GM12864 (cell line): ENCODE results near the gene EDIL3.

Experiments used
- DNase-seq: peaks from one replicate; pipeline ENCODE4 v3.0.0-alpha.2; 2011; ENCODE audit warnings: low read depth
- H3K4me3 ChIP-seq: 2 replicates; pipeline ENCODE4 v1.5.1; 2011; ENCODE audit warnings: mild to moderate bottlenecking, low read depth, low read length, control low read depth
- CTCF ChIP-seq: IDR thresholded peaks from 2 replicates; pipeline ENCODE4 v1.5.1; 2011; ENCODE audit warnings: low read depth, mild to moderate bottlenecking, moderate library complexity, low read length, control low read depth, inconsistent platforms; ENCODE audit errors: missing control alignments

Gene EDIL3

GRCh38 chr5:84411832-84412605 is 27.3 kb upstream of the EDIL3 start:
- DNase-seq, result no peak
- TF ChIP-seq CTCF, result no peak
- H3K4me3 ChIP-seq, result no peak overlapping the region

- no peak overlapping the region for H3K4me3 ChIP-seq
- TF ChIP-seq CTCF, result no peak
- DNase-seq, result no peak
Measured at GRCh38 chr5:84406111-84406510, 21.4 kb upstream of the EDIL3 start.

- no peak for DNase-seq
- no peak overlapping the region for H3K4me3 ChIP-seq
- TF ChIP-seq CTCF, result no peak
Measured at GRCh38 chr5:84403773-84404172, 19.1 kb upstream of the EDIL3 start.

GRCh38 chr5:84397385-84397784 is 12.7 kb upstream of the EDIL3 start:
- no peak overlapping the region for H3K4me3 ChIP-seq
- DNase-seq, result no peak
- TF ChIP-seq CTCF, result no peak

- DNase-seq, result no peak
- no peak overlapping the region for H3K4me3 ChIP-seq
- no peak for TF ChIP-seq CTCF
Measured at GRCh38 chr5:84393969-84394368, 9.3 kb upstream of the EDIL3 start.

- no peak for TF ChIP-seq CTCF
- no peak for DNase-seq
- H3K4me3 ChIP-seq, result no peak overlapping the region
Measured at GRCh38 chr5:84392836-84393235, 8.2 kb upstream of the EDIL3 start.

GRCh38 chr5:84385705-84386104 is 1.0 kb upstream of the EDIL3 start:
- no peak overlapping the region for H3K4me3 ChIP-seq
- DNase-seq, result no peak
- TF ChIP-seq CTCF, result no peak
